Measurements from ENCODE around the gene LRTM1.

- TF ChIP-seq CTCF (tag by site-specific recombination; IDR thresholded peaks at IDR 0.05) = no peak
- TF ChIP-seq ZNF670 (tag by site-specific recombination; IDR thresholded peaks at IDR 0.05; ENCODE audit: low read depth) = no peak
- TF ChIP-seq, protein P1, sequence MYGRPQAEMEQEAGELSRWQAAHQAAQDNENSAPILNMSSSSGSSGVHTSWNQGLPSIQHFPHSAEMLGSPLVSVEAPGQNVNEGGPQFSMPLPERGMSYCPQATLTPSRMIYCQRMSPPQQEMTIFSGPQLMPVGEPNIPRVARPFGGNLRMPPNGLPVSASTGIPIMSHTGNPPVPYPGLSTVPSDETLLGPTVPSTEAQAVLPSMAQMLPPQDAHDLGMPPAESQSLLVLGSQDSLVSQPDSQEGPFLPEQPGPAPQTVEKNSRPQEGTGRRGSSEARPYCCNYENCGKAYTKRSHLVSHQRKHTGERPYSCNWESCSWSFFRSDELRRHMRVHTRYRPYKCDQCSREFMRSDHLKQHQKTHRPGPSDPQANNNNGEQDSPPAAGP (tag by site-specific recombination; IDR thresholded peaks at IDR 0.05) = no peak
- TF ChIP-seq, protein P2, sequence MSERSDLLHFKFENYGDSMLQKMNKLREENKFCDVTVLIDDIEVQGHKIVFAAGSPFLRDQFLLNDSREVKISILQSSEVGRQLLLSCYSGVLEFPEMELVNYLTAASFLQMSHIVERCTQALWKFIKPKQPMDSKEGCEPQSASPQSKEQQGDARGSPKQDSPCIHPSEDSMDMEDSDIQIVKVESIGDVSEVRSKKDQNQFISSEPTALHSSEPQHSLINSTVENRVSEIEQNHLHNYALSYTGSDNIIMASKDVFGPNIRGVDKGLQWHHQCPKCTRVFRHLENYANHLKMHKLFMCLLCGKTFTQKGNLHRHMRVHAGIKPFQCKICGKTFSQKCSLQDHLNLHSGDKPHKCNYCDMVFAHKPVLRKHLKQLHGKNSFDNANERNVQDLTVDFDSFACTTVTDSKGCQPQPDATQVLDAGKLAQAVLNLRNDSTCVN (tag by site-specific recombination; optimal IDR thresholded peaks at IDR 0.05) = no peak
Measured at GRCh38 chr3:54932606-54933005, 4.7 kb upstream of the LRTM1 start.
